ENCODE measurements around the gene ACTL6A.

ACTL6A gene

DNA sequence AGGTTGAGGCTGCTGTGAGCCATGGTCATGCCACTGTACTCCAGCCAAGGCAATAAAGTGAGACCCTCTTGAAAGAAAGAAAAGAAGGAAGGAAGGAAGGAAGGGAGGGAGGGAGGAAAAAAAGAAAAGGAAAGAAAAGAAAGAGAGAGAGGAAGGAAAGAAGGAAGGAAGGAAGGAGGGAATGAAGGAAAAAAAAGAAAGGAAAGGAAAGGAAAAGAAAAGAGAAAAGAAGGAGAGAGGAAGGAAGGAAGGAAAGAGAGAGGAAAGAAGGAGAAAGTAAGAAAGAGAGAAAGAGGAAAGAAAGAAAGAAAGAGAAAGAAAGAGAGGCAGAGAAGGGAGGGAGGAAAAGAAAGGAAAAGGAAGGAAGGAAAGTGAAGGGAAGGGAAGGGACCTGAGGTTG, 20.4 kb upstream of the ACTL6A start:
- Histone ChIP-seq H3K4me1 (ENCODE audit: control insufficient read depth, insufficient read depth, low read length, unreplicated experiment) (no peaks in the 10 kb centered on the region), H3K27ac (ENCODE audit: low read depth, low read length) (no peak overlapping the region), H3K27me3 (ENCODE audit: insufficient read depth, low read length) (no peaks in the 10 kb centered on the region), H3K36me3 (ENCODE audit: insufficient read depth, low read length) (no peaks in the 10 kb centered on the region), H3K4me3 (ENCODE audit: low read depth, low read length) (no peak overlapping the region), H2AFZ (ENCODE audit: low read length, unreplicated experiment) (no peak overlapping the region), H3K79me2 (ENCODE audit: control insufficient read depth, insufficient read depth, low read length, unreplicated experiment) (no peaks in the 10 kb centered on the region)

DNA sequence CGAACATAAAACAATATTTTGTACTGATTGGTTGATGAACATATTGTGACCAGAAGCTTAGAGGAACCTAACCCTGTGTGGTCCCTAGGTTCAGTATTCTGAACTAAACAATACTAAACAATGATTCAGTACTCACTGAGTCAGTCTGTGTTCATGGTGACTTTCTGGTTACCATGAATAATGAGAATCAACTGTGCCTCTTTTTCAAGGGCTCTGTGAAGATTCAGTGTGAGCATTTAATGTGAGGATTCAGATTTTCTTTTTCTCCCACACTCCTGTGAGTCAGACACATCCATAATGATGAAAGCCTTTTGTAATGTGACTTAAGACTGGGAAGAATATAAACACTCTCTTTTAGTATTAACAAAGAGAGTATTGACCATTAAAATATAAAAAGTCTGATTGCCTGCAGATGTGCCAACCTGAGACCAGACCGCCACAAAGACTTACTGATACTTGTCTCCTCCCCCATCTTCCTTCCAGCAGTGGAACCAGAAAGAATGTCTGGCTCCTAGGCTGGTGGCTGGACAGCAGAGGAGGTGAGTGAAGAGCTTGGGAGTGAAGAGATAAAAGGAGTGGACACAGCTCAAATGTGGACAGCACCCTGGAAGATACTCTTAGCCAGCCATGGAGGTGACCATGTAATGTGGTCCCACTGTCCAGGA, 17.6 kb upstream of the ACTL6A start:
- Histone ChIP-seq H3K36me3 (ENCODE audit: insufficient read depth, low read length) (no peaks in the 10 kb centered on the region), H3K79me2 (ENCODE audit: control insufficient read depth, insufficient read depth, low read length, unreplicated experiment) (no peaks in the 10 kb centered on the region), H3K27ac (ENCODE audit: low read depth, low read length) (peak overlapping the region; percentile 76), H3K27me3 (ENCODE audit: insufficient read depth, low read length) (no peaks in the 10 kb centered on the region), H3K4me1 (ENCODE audit: control insufficient read depth, insufficient read depth, low read length, unreplicated experiment) (no peaks in the 10 kb centered on the region), H2AFZ (ENCODE audit: low read length, unreplicated experiment) (peak overlapping the region; percentile 8), H3K4me3 (ENCODE audit: low read depth, low read length) (no peak overlapping the region)

DNA sequence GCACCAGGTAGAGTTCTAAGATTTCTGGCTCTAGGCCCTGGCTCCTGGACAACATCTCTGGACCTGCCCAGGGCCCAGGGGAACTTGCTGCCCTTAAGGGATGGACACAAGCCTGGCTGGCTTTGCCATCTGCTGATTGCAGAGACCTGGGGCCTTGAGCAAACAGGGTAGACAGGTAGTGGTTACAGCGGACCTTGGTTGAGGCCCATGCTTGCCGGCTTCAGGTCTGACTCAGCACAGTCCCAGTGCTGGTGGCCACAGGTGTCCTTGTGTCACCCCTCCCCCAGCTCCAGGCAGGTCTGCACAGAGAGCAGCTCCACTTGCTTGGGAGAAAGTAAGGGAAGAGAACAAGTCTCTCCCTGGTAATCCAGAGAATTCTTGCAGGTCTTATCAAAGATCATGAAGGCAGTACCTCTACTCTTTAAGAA, 15.9 kb upstream of the ACTL6A start:
- Histone ChIP-seq H2AFZ (ENCODE audit: low read length, unreplicated experiment) (no peak overlapping the region), H3K27ac (ENCODE audit: low read depth, low read length) (no peak overlapping the region), H3K27me3 (ENCODE audit: insufficient read depth, low read length) (no peaks in the 10 kb centered on the region), H3K4me1 (ENCODE audit: control insufficient read depth, insufficient read depth, low read length, unreplicated experiment) (no peaks in the 10 kb centered on the region), H3K79me2 (ENCODE audit: control insufficient read depth, insufficient read depth, low read length, unreplicated experiment) (no peaks in the 10 kb centered on the region), H3K36me3 (ENCODE audit: insufficient read depth, low read length) (no peaks in the 10 kb centered on the region), H3K4me3 (ENCODE audit: low read depth, low read length) (no peak overlapping the region)

DNA sequence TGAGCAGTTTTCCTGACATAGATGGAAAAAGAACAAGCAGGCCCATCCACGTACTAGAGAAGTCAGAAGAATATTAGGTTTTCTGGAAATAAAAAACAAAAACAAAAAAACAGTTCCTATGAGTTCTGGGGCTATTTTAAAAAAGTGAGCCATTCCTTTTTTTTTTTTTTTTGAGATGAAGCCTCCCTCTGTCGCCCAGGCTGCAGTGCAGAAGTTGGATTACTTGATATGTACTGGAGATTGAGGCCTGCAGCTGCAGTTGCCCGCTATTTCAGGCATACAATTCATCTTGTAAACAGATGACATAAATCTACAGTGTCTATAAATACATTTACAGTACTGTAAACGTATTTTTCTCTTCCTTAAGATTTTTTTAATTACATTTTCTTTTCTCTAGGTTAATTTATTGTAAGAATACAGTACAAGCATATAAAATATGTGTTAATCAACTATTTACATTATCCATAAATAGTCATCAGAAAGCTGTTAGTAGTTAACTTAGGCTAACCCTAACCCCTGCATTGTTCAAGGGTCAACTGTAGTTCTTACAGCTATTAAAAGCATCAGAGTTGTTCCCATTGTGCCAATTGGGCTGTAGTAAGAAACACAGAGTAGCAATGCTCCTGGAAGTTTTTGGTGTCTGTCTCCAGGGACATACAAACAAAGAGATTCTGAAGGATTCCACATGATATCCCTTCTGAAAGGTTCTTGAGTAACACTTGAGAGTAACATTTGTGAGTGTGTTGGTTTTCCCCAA, 11.2 kb upstream of the ACTL6A start:
- Histone ChIP-seq H2AFZ (ENCODE audit: low read length, unreplicated experiment) (peak overlapping the region; percentile 5), H3K79me2 (ENCODE audit: control insufficient read depth, insufficient read depth, low read length, unreplicated experiment) (no peaks in the 10 kb centered on the region), H3K27me3 (ENCODE audit: insufficient read depth, low read length) (no peaks in the 10 kb centered on the region), H3K4me1 (ENCODE audit: control insufficient read depth, insufficient read depth, low read length, unreplicated experiment) (no peaks in the 10 kb centered on the region), H3K36me3 (ENCODE audit: insufficient read depth, low read length) (no peaks in the 10 kb centered on the region), H3K4me3 (ENCODE audit: low read depth, low read length) (no peak overlapping the region), H3K27ac (ENCODE audit: low read depth, low read length) (no peak overlapping the region)

DNA sequence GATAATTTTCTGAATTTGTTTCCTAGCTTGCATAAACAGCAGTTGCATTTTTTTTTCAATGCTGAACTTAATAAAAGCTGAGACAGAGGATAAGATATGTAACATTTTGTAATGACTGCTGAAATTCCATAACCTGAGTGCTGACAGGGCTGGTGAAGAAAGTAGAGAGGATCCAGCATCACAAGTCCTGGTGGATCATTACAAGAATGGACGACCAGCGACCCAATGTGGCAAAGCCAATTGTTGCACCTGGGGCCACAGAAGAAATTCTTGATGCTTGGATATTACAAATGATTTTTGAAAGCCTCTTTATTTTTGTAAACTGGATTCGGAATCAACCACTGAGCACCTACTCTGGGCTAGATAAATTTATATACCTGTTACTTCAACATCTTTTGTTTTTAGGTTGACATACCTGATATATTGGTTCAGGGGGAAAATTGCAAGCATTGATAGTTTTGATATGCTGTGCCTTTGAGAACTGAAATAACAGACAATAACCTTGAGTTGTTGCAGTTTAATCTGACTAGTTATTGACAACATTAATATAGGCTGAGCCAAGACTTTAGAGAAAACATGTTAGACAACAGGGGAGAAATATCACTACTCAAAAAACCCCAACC, 3.9 kb upstream of the ACTL6A start:
- Histone ChIP-seq H2AFZ (ENCODE audit: low read length, unreplicated experiment) (peak overlapping the region; percentile 87), H3K27me3 (ENCODE audit: insufficient read depth, low read length) (no peaks in the 10 kb centered on the region), H3K79me2 (ENCODE audit: control insufficient read depth, insufficient read depth, low read length, unreplicated experiment) (peaks cover 4% of the 10 kb centered on the region), H3K36me3 (ENCODE audit: insufficient read depth, low read length) (no peaks in the 10 kb centered on the region), H3K27ac (ENCODE audit: low read depth, low read length) (no peak overlapping the region), H3K4me3 (ENCODE audit: low read depth, low read length) (no peak overlapping the region), H3K4me1 (ENCODE audit: control insufficient read depth, insufficient read depth, low read length, unreplicated experiment) (peaks cover 4% of the 10 kb centered on the region)

DNA sequence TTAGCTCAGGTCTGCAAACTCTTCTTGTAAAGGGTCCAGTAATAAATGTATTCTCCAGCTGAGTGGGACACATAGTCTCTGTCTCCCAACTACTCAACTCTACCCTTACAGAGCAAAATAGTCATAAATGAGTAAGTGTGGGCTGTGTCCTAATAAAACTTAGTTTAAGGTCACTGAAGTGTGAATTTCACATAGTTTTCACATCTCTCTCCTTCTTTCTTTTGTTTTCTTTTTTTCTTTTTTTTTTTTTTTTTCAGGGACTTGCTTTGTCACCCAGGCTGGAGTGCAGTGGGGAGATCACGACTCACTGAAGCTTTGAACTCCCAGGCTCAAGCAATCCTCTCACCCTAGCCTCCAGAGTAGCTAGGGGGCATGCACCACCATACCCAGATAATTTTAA, 1.9 kb upstream of the ACTL6A start:
- peaks cover 12% of the 10 kb centered on the region for H3K4me1 ChIP-seq (ENCODE audit: control insufficient read depth, insufficient read depth, low read length, unreplicated experiment)
- H3K27me3 ChIP-seq (ENCODE audit: insufficient read depth, low read length) = no peaks in the 10 kb centered on the region
- H3K27ac ChIP-seq (ENCODE audit: low read depth, low read length) = no peak overlapping the region
- H3K79me2 ChIP-seq (ENCODE audit: control insufficient read depth, insufficient read depth, low read length, unreplicated experiment) = peaks cover 22% of the 10 kb centered on the region
- H2AFZ ChIP-seq (ENCODE audit: low read length, unreplicated experiment) = no peak overlapping the region
- no peak overlapping the region for H3K4me3 ChIP-seq (ENCODE audit: low read depth, low read length)
- H3K36me3 ChIP-seq (ENCODE audit: insufficient read depth, low read length) = no peaks in the 10 kb centered on the region

DNA sequence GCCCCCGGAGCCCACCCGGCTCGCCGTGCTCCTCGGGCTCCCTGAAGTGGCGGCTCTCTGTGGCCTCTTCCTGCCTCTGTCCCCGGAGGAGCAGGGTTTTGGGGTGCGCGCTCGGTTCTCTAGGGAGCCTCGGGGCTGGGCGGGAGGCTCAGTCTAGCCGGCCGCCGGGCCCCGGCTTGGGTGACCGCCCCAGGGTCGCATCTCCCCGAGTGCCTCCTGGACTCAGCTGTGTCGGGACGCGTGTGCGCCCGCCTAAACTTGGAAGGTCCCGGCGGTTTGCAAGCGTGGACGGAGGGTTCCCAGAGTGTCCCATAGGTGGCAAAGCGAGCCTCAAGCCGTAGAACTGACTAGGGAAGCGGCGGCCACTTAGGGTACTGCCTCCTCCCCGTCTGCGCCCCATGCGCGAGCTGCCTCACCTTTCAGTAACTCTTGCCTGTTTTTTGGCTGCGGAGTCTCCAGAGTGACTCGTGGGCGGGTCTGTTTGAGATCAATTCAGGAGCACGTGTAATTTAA, 601 bp downstream of the ACTL6A start:
- no peaks in the 10 kb centered on the region for H3K27me3 ChIP-seq (ENCODE audit: insufficient read depth, low read length)
- H3K36me3 ChIP-seq (ENCODE audit: insufficient read depth, low read length) = no peaks in the 10 kb centered on the region
- H3K4me1 ChIP-seq (ENCODE audit: control insufficient read depth, insufficient read depth, low read length, unreplicated experiment) = peaks cover 11% of the 10 kb centered on the region
- peak overlapping the region; percentile 66 for H3K27ac ChIP-seq (ENCODE audit: low read depth, low read length)
- H3K4me3 ChIP-seq (ENCODE audit: low read depth, low read length) = peak overlapping the region; percentile 87
- H2AFZ ChIP-seq (ENCODE audit: low read length, unreplicated experiment) = peak overlapping the region; percentile 78
- H3K79me2 ChIP-seq (ENCODE audit: control insufficient read depth, insufficient read depth, low read length, unreplicated experiment) = peaks cover 38% of the 10 kb centered on the region

DNA sequence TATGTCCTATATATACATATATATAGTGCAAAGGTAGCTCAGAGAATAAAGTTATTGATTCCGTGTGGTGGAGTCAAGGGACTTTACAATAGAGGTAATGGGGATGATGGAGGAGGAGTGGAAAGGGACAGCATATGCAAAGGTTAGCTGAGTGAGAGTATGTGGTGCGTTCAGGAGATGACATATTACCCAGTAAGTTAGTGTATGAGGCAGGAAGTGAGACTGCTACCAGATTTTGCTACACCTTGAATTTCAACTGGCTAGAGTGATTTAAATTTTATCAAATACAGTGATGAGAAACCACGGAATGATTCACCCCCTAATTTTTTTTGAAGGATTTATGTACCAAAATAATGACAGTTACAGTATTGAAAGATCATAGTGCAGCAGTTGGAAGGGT, 2.8 kb downstream of the ACTL6A start:
- H3K36me3 ChIP-seq (ENCODE audit: insufficient read depth, low read length) = peaks cover 5% of the 10 kb centered on the region; the same call in 1 of the 2 replicates

DNA sequence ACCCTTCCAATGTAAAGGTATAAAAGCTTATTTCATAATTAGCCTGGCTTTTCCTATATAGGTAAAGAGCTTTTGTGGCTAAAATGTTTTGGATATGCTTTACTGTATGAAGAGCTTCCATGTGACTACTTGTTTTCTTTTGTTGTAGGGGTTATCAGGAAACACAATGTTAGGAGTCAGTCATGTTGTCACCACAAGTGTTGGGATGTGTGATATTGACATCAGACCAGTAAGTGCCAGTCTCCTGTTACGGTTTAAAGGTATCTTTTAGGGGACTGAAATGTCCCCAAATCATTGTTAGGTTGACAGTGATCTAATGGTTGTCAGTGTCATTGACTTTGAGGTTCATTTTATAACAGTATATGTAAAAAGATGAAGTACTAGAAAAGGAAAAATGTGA, 18.3 kb downstream of the ACTL6A start:
- H3K27ac ChIP-seq (ENCODE audit: low read depth, low read length) = no peak overlapping the region
- H3K4me1 ChIP-seq (ENCODE audit: control insufficient read depth, insufficient read depth, low read length, unreplicated experiment) = no peaks in the 10 kb centered on the region
- no peaks in the 10 kb centered on the region for H3K27me3 ChIP-seq (ENCODE audit: insufficient read depth, low read length)
- no peak overlapping the region for H2AFZ ChIP-seq (ENCODE audit: low read length, unreplicated experiment)
- peaks cover 22% of the 10 kb centered on the region for H3K36me3 ChIP-seq (ENCODE audit: insufficient read depth, low read length)
- no peaks in the 10 kb centered on the region for H3K79me2 ChIP-seq (ENCODE audit: control insufficient read depth, insufficient read depth, low read length, unreplicated experiment)
- H3K4me3 ChIP-seq (ENCODE audit: low read depth, low read length) = no peak overlapping the region

More for the DNA sequence above, 2.8 kb downstream of the ACTL6A start:
- no peaks in the 10 kb centered on the region for H3K27me3 ChIP-seq (ENCODE audit: insufficient read depth, low read length)
- H3K4me3 ChIP-seq (ENCODE audit: low read depth, low read length) = no peak overlapping the region
- peaks cover 48% of the 10 kb centered on the region for H3K79me2 ChIP-seq (ENCODE audit: control insufficient read depth, insufficient read depth, low read length, unreplicated experiment)
- no peak overlapping the region for H3K27ac ChIP-seq (ENCODE audit: low read depth, low read length)
- H3K4me1 ChIP-seq (ENCODE audit: control insufficient read depth, insufficient read depth, low read length, unreplicated experiment) = peaks cover 9% of the 10 kb centered on the region
- no peak overlapping the region for H2AFZ ChIP-seq (ENCODE audit: low read length, unreplicated experiment)

DNA sequence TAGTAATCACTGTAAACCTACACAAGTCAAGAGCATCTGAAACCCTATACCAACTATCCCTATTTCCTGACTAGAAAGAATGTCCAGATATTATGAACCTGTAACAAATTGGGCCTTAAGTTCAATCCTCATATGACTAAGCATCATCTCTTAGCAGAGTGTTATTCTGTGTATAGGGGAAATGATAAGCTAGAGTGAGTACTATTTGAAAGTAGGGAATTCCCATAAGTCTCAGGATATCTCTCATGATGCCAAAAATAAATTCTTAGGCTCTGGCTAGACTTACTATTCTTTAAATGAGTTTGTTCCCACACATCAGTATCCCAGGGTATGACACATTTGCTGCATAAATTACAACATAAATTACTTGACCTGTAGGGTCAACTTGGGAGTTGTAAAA, 26.4 kb downstream of the ACTL6A start:
- Histone ChIP-seq H3K27ac (ENCODE audit: low read depth, low read length) (peak overlapping the region; percentile 51; the same call in 1 of the 2 replicates), H3K4me3 (ENCODE audit: low read depth, low read length) (no peak overlapping the region), H3K36me3 (ENCODE audit: insufficient read depth, low read length) (peaks cover 43% of the 10 kb centered on the region), H3K4me1 (ENCODE audit: control insufficient read depth, insufficient read depth, low read length, unreplicated experiment) (no peaks in the 10 kb centered on the region), H2AFZ (ENCODE audit: low read length, unreplicated experiment) (no peak overlapping the region), H3K79me2 (ENCODE audit: control insufficient read depth, insufficient read depth, low read length, unreplicated experiment) (no peaks in the 10 kb centered on the region), H3K27me3 (ENCODE audit: insufficient read depth, low read length) (no peaks in the 10 kb centered on the region)
